ENCODE data around the gene VAMP2.

Gene VAMP2

DNA sequence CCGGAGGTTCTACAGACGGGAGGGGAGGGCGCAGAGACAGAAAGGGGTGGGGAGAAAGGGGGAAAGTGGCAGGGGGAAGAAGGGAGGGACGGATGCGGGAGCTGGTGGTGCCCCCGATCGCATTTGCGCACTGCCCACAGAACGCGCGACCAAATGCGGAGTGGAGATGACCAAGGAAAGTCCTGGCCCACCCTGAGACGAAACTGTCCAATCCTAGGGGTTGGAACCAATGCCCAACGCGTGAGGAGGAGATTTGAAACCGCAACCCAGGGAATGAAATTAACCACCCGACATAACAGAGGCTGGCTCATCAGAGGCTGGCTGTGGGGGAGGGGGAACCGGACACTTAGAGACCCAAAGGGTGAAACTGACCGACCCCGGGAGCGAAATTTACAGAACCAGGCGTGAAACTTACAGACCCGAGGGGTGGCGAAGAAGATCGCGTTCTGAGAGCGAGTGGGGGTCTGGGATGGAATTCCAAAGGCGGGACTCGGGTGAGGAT, 40.3 kb downstream of the VAMP2 start:
- Histone ChIP-seq H2BK5ac (ENCODE audit: low read depth, low read length, poor library complexity) (no peak overlapping the region), H3K9me3 (ENCODE audit: insufficient read depth, low read depth, low read length) (peaks cover 3% of the 10 kb centered on the region), H3K4me2 (ENCODE audit: low read length) (peak overlapping the region; percentile 80), H3K14ac (ENCODE audit: low read length) (no peak overlapping the region), H3K27ac (ENCODE audit: low read depth, low read length) (no peak overlapping the region), H2BK12ac (ENCODE audit: low read length) (no peak overlapping the region), H2AFZ (ENCODE audit: insufficient read depth, low read length, poor library complexity) (no peak overlapping the region), H2AK5ac (ENCODE audit: low read length) (no peak overlapping the region), H3K79me2 (ENCODE audit: control insufficient read depth, insufficient read depth, low read length, poor library complexity) (no peaks in the 10 kb centered on the region), H3K4me1 (ENCODE audit: control insufficient read depth in 1 of 2, insufficient read depth in 2 of 2, low read length in 2 of 2) (peaks cover 28 to 49% of the 10 kb centered on the region in 2 experiments), H2BK120ac (ENCODE audit: insufficient read depth, low read length, poor library complexity) (no peak overlapping the region), H3K27me3 (ENCODE audit: insufficient read depth, low read length) (peaks cover 39% of the 10 kb centered on the region), H3K79me1 (ENCODE audit: low read length) (no peaks in the 10 kb centered on the region), H4K8ac (ENCODE audit: low read depth, low read length) (no peak overlapping the region), H3K23ac (ENCODE audit: low read length) (no peak overlapping the region), H3K9ac (ENCODE audit: low read length) (no peak overlapping the region), H3K4ac (ENCODE audit: low read depth, low read length) (no peak overlapping the region), H3K18ac (ENCODE audit: low read length) (no peak overlapping the region), H3K36me3 (ENCODE audit: control insufficient read depth in 1 of 2, insufficient read depth in 2 of 2, low read length in 2 of 2) (no peaks in the 10 kb centered on the region), H4K91ac (ENCODE audit: low read depth, low read length) (no peak overlapping the region), H4K12ac (ENCODE audit: low read depth, low read length) (no peak overlapping the region), H3K4me3 (ENCODE audit: low read depth, low read length) (peak overlapping the region; percentile 71)
- WGBS (ENCODE audit: extremely low coverage, insufficient coverage, insufficient read length), result no CpG with 5 or more reads among the region's 29 CpGs
- peak in 1 of 2 donors; percentile 15 for DNase-seq

- no CpG with 5 or more reads among the region's 76 CpGs for WGBS (ENCODE audit: extremely low coverage, insufficient coverage, insufficient read length)
These were observed 40.9 kb downstream of the VAMP2 start for GRCh38 chr17:8121681-8122421.

DNA sequence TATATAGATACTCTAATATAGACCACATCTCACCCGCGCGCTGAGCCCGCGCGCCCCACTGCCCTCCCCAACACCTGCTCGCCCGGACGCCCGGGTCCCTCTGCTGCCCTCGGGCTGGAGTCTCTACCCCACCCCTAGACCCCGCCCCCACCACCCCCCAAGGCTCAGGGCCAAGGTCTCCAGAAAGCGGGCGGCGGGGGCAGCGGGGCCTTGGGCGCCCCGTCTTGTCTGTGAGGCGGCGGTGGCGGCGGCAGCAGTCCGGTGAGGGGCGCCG, 41.4 kb downstream of the VAMP2 start:
- Histone ChIP-seq H3K4me2 (ENCODE audit: low read length) (peak overlapping the region; percentile 80), H4K91ac (ENCODE audit: low read depth, low read length) (no peak overlapping the region), H3K36me3 (ENCODE audit: control insufficient read depth in 1 of 2, insufficient read depth in 2 of 2, low read length in 2 of 2) (no peaks in the 10 kb centered on the region), H2AK5ac (ENCODE audit: low read length) (no peak overlapping the region), H3K9me3 (ENCODE audit: insufficient read depth, low read depth, low read length) (peaks cover 3% of the 10 kb centered on the region), H3K23ac (ENCODE audit: low read length) (no peak overlapping the region), H3K18ac (ENCODE audit: low read length) (no peak overlapping the region), H2BK5ac (ENCODE audit: low read depth, low read length, poor library complexity) (no peak overlapping the region), H4K12ac (ENCODE audit: low read depth, low read length) (no peak overlapping the region), H3K27me3 (ENCODE audit: insufficient read depth, low read length) (peaks cover 45% of the 10 kb centered on the region), H3K4ac (ENCODE audit: low read depth, low read length) (no peak overlapping the region), H2BK12ac (ENCODE audit: low read length) (no peak overlapping the region), H3K4me3 (ENCODE audit: low read depth, low read length) (peak overlapping the region; percentile 71), H2BK120ac (ENCODE audit: insufficient read depth, low read length, poor library complexity) (no peak overlapping the region), H3K14ac (ENCODE audit: low read length) (no peak overlapping the region), H3K79me1 (ENCODE audit: low read length) (no peaks in the 10 kb centered on the region), H4K8ac (ENCODE audit: low read depth, low read length) (no peak overlapping the region), H3K9ac (ENCODE audit: low read length) (no peak overlapping the region), H3K79me2 (ENCODE audit: control insufficient read depth, insufficient read depth, low read length, poor library complexity) (no peaks in the 10 kb centered on the region), H2AFZ (ENCODE audit: insufficient read depth, low read length, poor library complexity) (no peak overlapping the region), H3K4me1 (ENCODE audit: control insufficient read depth in 1 of 2, insufficient read depth in 2 of 2, low read length in 2 of 2) (peaks cover 28 to 47% of the 10 kb centered on the region in 2 experiments), H3K27ac (ENCODE audit: low read depth, low read length) (no peak overlapping the region)
- WGBS (ENCODE audit: extremely low coverage, insufficient coverage, insufficient read length), result no CpG with 5 or more reads among the region's 25 CpGs
- DNase-seq, result no peak

More at GRCh38 chr17:8121681-8122421, 40.9 kb downstream of the VAMP2 start:
- Histone ChIP-seq H2BK12ac (ENCODE audit: low read length) (no peak overlapping the region), H3K9me3 (ENCODE audit: insufficient read depth, low read depth, low read length) (peaks cover 3% of the 10 kb centered on the region), H3K4me3 (ENCODE audit: low read depth, low read length) (peak overlapping the region; percentile 71), H3K9ac (ENCODE audit: low read length) (no peak overlapping the region), H3K79me1 (ENCODE audit: low read length) (no peaks in the 10 kb centered on the region), H3K79me2 (ENCODE audit: control insufficient read depth, insufficient read depth, low read length, poor library complexity) (no peaks in the 10 kb centered on the region), H3K14ac (ENCODE audit: low read length) (no peak overlapping the region), H2AK5ac (ENCODE audit: low read length) (no peak overlapping the region), H3K36me3 (ENCODE audit: control insufficient read depth in 1 of 2, insufficient read depth in 2 of 2, low read length in 2 of 2) (no peaks in the 10 kb centered on the region), H3K18ac (ENCODE audit: low read length) (no peak overlapping the region), H2BK120ac (ENCODE audit: insufficient read depth, low read length, poor library complexity) (no peak overlapping the region), H2BK5ac (ENCODE audit: low read depth, low read length, poor library complexity) (no peak overlapping the region), H3K4me1 (ENCODE audit: control insufficient read depth in 1 of 2, insufficient read depth in 2 of 2, low read length in 2 of 2) (peaks cover 28 to 47% of the 10 kb centered on the region in 2 experiments), H4K8ac (ENCODE audit: low read depth, low read length) (no peak overlapping the region), H3K27ac (ENCODE audit: low read depth, low read length) (no peak overlapping the region), H3K4ac (ENCODE audit: low read depth, low read length) (no peak overlapping the region), H2AFZ (ENCODE audit: insufficient read depth, low read length, poor library complexity) (peak overlapping the region; percentile 91), H4K12ac (ENCODE audit: low read depth, low read length) (no peak overlapping the region), H3K27me3 (ENCODE audit: insufficient read depth, low read length) (peaks cover 43% of the 10 kb centered on the region), H4K91ac (ENCODE audit: low read depth, low read length) (no peak overlapping the region), H3K23ac (ENCODE audit: low read length) (no peak overlapping the region), H3K4me2 (ENCODE audit: low read length) (peak overlapping the region; percentile 80)
- DNase-seq, result peak in 1 of 2 donors; percentile 39

GRCh38 chr17:8120520-8121406, 42.0 kb downstream of the VAMP2 start:
- no peak overlapping the region for H4K91ac ChIP-seq (ENCODE audit: low read depth, low read length)
- H3K4ac ChIP-seq (ENCODE audit: low read depth, low read length), result no peak overlapping the region
- no peak overlapping the region for H3K14ac ChIP-seq (ENCODE audit: low read length)
- DNase-seq, result peak; percentile 90 to 93
- no peak overlapping the region for H3K23ac ChIP-seq (ENCODE audit: low read length)
- peaks cover 3% of the 10 kb centered on the region for H3K9me3 ChIP-seq (ENCODE audit: insufficient read depth, low read depth, low read length)
- no peak overlapping the region for H3K9ac ChIP-seq (ENCODE audit: low read length)
- H3K27ac ChIP-seq (ENCODE audit: low read depth, low read length), result no peak overlapping the region
- no peak overlapping the region for H2BK120ac ChIP-seq (ENCODE audit: insufficient read depth, low read length, poor library complexity)
- no peak overlapping the region for H3K18ac ChIP-seq (ENCODE audit: low read length)
- no peak overlapping the region for H2BK5ac ChIP-seq (ENCODE audit: low read depth, low read length, poor library complexity)
- H3K27me3 ChIP-seq (ENCODE audit: insufficient read depth, low read length), result peaks cover 47% of the 10 kb centered on the region
- H3K4me3 ChIP-seq (ENCODE audit: low read depth, low read length), result peak overlapping the region; percentile 73
- H3K36me3 ChIP-seq (ENCODE audit: control insufficient read depth in 1 of 2, insufficient read depth in 2 of 2, low read length in 2 of 2), result no peaks in the 10 kb centered on the region
- peaks cover 28 to 45% of the 10 kb centered on the region in 2 experiments for H3K4me1 ChIP-seq (ENCODE audit: control insufficient read depth in 1 of 2, insufficient read depth in 2 of 2, low read length in 2 of 2)
- no peaks in the 10 kb centered on the region for H3K79me1 ChIP-seq (ENCODE audit: low read length)
- H3K4me2 ChIP-seq (ENCODE audit: low read length), result peak overlapping the region; percentile 80
- peak overlapping the region; percentile 78 for H2AFZ ChIP-seq (ENCODE audit: insufficient read depth, low read length, poor library complexity)
- H3K79me2 ChIP-seq (ENCODE audit: control insufficient read depth, insufficient read depth, low read length, poor library complexity), result no peaks in the 10 kb centered on the region
- no peak overlapping the region for H4K8ac ChIP-seq (ENCODE audit: low read depth, low read length)
- no CpG with 5 or more reads among the region's 40 CpGs for WGBS (ENCODE audit: extremely low coverage, insufficient coverage, insufficient read length)
- no peak overlapping the region for H4K12ac ChIP-seq (ENCODE audit: low read depth, low read length)
- H2BK12ac ChIP-seq (ENCODE audit: low read length), result no peak overlapping the region
- no peak overlapping the region for H2AK5ac ChIP-seq (ENCODE audit: low read length)
